NCI-H510A treated with DMSO at 0.1 percent for 48 hours (cell line): ENCODE measurements around the gene LRRC75B.
"Not testable (repeated sequence)": the region's sequence is repeated elsewhere in the genome, so short reads cannot be mapped to it uniquely, and the experiment has no call there.

ENCODE experiments used
- DNase-seq: peaks from one replicate; lab custom pipeline; 2025; lab: John Stamatoyannopoulos, UW

LRRC75B gene

GRCh38 chr22:24602105-24602749 is 9.4 kb upstream of the LRRC75B start:
- not testable (repeated sequence) for DNase-seq

GRCh38 chr22:24601217-24602104 is 8.6 kb upstream of the LRRC75B start:
- DNase-seq: no peak

- not testable (repeated sequence) for DNase-seq
Observed at GRCh38 chr22:24599958-24600715, 7.3 kb upstream of the LRRC75B start.

GRCh38 chr22:24599514-24599913 is 6.6 kb upstream of the LRRC75B start:
- no peak for DNase-seq

- not testable (repeated sequence) for DNase-seq
Observed at GRCh38 chr22:24597076-24597475, 4.2 kb upstream of the LRRC75B start.

GRCh38 chr22:24595863-24596262 is 3.0 kb upstream of the LRRC75B start:
- no peak for DNase-seq

GRCh38 chr22:24595228-24595627 is 2.4 kb upstream of the LRRC75B start:
- DNase-seq: no peak

- DNase-seq: no peak
Observed at GRCh38 chr22:24594569-24595120, 1.8 kb upstream of the LRRC75B start.

GRCh38 chr22:24593836-24594568 is 1.1 kb upstream of the LRRC75B start:
- DNase-seq: no peak

GRCh38 chr22:24593559-24593835 is 624 bp upstream of the LRRC75B start:
- not testable (repeated sequence) for DNase-seq

- DNase-seq: no peak
Observed at GRCh38 chr22:24592058-24592850, 619 bp downstream of the LRRC75B start.

- DNase-seq: no peak
Observed at GRCh38 chr22:24591286-24591830, 1.5 kb downstream of the LRRC75B start.

- DNase-seq: no peak
Observed at GRCh38 chr22:24590596-24591173, 2.2 kb downstream of the LRRC75B start.

GRCh38 chr22:24589518-24590030 is 3.3 kb downstream of the LRRC75B start:
- DNase-seq: no peak

GRCh38 chr22:24588757-24589481 is 4.0 kb downstream of the LRRC75B start:
- DNase-seq: no peak

- DNase-seq: no peak
Observed at GRCh38 chr22:24588381-24588756, 4.5 kb downstream of the LRRC75B start.

- no peak for DNase-seq
Observed at GRCh38 chr22:24587948-24588347, 4.9 kb downstream of the LRRC75B start.

GRCh38 chr22:24587251-24587650 is 5.6 kb downstream of the LRRC75B start:
- no peak for DNase-seq

- no peak for DNase-seq
Observed at GRCh38 chr22:24585927-24586546, 6.8 kb downstream of the LRRC75B start.
